ENCODE results near the gene PDZK1.
"Not testable (repeated sequence)": the region's sequence is repeated elsewhere in the genome, so short reads cannot be mapped to it uniquely, and the experiment has no call there.

Gene PDZK1

DNA sequence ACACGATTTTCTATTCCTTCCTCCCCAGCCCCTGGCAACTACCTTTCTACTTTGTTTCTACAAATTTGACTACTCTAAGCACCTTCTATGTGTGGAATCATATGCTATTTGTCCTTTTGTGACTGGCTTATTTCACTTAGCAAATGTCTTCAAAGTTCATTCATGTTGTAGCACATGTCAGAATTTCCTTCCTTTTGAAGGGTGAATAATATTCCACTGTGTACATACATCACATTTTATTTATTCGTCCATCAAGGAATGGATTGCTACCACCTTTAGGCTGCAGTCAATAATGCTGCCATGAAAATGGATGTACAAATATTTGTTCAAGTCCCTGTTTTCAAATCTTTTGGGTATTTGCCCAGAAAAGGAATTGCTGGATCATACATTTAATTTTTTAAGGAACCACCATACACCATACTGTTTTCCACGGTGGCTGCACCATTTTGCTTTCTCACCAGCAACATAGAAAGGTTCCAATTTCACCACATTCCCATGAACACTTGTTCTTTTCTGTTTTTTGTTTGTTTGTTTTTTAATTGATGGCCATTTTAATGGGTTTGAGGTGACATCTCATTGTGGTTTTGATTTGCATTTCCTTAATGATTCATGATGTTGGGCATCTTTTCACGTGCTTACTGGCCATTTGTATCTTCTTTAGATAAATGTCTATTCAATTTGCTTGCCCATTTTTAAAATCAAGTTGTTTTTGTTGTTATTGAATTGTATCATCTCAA lies 3.3 kb upstream of the PDZK1 start:
- DNase-seq (ENCODE audit: low read depth) = no peak

- no peak for DNase-seq (ENCODE audit: low read depth)
Observed at GRCh38 chr1:145708063-145708462, 895 bp upstream of the PDZK1 start.

GRCh38 chr1:145706086-145706664 lies 993 bp downstream of the PDZK1 start:
- DNase-seq (ENCODE audit: low read depth) = no peak

DNA sequence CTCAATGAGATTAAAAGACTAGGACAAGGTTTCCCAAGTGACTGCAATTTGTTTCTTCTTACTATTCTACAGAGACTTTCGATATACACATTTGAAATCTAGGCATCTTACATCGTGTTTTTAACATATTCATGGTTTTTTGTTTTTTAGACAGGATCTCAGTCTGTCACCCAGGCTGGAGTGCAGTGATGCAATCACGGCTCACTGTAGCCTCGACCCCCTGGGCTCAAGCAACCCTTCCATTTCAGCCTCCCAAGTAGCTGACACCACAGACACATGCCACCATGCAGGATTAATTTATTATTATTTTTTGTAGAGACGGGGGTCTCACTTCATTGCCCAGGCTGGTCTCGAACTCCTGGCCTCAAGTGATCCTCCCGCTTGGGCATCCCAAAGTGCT lies 1.5 kb downstream of the PDZK1 start:
- DNase-seq (ENCODE audit: low read depth) = no peak

DNA sequence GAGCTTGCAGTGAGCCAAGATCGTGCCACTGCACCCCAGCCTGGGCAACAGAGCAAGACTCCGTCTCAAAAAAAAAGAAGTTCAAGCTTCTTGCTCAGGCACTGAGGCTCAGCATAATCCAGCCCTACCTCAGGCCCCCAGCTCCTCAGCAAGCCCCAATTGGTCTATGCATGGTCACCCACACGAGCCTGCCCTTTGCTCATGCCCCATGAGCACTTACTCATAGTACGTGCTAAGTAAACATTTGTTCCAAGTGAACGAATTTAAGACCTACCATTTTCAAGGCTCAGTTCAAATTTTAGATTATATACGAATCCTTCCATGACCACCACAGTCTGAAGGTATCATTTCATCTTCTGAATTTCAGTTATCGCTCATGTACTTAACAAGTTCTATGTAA lies 4.3 kb downstream of the PDZK1 start:
- DNase-seq (ENCODE audit: low read depth) = no peak

GRCh38 chr1:145702052-145702451 lies 5.1 kb downstream of the PDZK1 start:
- no peak for DNase-seq (ENCODE audit: low read depth)

DNA sequence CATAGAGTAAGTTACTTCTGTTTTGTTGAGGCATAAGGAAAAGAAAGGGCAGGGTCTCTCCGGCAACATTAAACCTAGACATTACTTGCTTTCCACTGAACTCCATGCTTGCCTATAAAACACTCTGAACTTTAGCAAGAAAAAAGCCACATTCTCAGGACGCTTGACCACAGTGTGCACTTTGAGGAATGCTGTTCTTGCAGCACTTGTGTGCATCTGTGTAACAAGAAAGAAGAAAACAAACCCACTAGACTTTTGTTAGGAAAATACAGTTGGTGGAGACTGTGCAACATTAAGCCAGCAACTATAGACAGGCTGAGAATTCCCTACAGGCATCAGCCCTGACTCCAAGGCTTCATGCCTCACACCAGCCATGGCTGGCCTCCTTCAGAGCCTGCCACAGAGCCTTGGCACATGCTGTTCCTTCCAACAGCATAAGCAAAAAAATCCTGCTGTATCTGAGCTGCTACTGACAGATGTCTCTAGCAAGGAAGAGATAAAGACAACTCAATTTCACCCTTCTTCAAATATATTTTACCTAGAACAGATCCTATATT lies 5.8 kb downstream of the PDZK1 start:
- DNase-seq (ENCODE audit: low read depth) = no peak

DNA sequence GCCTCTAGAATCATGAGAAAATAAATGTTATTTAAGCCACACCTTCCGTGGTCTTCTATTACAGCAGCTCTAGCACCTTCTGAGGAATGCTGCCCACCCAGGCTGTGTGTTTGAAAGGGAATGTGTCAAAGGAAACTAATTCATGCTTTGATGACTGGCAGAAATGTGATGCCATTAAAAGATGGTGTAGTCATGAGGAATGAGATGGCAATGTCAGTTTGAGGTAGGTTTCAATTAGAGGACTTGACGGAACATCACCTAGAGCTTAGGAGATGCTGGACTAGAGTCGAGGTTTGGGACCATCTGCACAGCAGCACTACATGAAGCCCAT lies 10.6 kb downstream of the PDZK1 start:
- DNase-seq (ENCODE audit: low read depth) = no peak

- no peak for DNase-seq (ENCODE audit: low read depth)
Observed at GRCh38 chr1:145695821-145696629, 11.1 kb downstream of the PDZK1 start.

DNA sequence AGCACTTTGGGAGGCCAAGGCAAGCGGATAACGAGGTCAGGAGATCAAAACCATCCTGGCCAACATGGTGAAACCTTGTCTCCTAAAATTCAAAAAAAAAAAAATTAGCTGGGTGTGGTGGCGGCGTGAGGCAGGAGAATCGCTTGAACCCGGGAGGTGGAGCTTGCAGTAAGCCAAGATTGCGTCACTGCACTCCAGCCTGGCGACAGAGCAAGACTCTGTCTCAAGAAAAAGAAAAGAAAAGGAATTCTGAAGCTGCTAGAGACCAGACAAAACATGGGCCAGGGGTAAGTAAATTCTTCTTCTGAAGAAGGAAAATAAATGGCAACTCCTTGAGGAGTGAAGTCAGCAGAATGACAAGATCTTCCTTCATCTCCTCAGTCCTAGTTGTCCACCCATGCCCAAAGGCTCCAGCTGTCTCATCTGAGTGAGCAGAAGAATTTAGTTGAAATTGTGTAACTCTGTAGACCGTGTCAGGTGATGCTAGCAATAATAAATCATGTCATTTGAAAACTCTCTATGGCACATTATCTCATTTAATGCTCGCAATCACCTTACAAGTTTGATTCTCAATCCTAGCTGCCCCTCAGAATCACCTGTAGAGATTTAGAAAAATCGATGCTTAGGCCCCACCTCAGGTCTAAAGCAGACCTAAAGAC lies 14.3 kb downstream of the PDZK1 start:
- DNase-seq (ENCODE audit: low read depth) = no peak

DNA sequence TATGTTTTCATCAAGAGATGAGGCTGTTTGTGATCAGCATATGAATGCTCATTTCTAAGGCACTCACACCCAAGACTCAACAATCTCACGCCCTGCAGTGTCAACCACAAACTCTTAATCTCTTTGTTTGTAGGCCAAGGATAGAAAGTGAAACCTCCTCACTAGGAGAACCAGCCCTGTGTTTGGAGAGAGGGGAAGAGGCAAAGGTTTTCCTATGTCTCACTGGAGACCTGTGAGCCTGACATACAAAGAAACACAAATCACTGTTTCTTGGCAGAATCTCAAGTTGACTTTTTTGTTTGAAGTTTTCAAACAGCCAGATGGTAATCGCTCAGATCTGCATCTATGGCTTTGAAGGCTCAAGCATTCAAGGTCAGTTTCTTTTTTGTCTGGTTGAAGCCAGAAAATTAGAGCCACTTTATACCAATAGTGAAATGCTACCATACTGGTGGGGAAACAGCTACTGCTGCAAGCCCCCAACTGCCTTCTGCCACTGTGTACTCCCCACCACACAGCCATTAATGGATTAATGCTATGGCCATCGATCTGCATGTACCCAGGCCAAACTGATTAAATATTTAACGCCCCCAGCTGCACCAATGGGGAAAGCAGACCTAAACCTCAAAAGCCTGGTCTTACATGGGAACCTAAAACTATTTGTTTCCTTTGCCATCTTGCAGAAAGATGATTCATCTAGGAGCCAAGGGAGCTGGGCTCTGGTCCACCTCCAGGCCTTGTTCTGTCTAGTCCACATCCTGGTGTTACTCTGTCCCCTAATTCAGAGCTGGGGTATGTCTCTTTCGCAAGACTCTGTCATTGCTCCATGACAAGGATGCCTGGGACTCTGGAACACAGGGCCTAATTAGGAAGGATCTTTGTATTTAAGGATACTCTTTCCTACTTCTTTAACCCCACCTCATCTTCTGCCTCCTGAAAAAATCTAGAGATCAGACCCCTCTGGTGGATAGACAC lies 16.3 kb downstream of the PDZK1 start:
- peak; percentile 3 for DNase-seq (ENCODE audit: low read depth)

DNA sequence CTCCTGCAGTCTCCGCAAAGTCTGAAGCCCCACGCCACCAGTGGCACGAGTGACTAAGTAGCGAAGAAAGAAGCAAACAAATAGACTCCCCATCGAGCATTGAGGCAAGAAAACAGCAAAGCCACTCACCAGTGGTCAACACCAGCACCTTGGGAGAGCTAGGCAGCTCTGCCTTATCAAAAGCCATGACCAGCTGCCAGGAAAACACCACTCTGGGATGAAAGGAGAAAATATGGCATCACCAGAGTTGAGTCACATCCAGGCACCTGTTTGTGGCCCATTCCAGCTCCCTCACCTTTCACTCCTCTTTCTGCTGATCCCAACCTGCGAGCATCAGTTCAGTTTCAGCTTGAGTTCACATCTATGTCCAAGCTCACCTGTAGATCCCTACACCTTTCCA lies 17.2 kb downstream of the PDZK1 start:
- DNase-seq (ENCODE audit: low read depth) = no peak

- DNase-seq (ENCODE audit: low read depth) = no peak
Observed at GRCh38 chr1:145688924-145689323, 18.2 kb downstream of the PDZK1 start.

GRCh38 chr1:145688328-145688727 lies 18.8 kb downstream of the PDZK1 start:
- no peak for DNase-seq (ENCODE audit: low read depth)

DNA sequence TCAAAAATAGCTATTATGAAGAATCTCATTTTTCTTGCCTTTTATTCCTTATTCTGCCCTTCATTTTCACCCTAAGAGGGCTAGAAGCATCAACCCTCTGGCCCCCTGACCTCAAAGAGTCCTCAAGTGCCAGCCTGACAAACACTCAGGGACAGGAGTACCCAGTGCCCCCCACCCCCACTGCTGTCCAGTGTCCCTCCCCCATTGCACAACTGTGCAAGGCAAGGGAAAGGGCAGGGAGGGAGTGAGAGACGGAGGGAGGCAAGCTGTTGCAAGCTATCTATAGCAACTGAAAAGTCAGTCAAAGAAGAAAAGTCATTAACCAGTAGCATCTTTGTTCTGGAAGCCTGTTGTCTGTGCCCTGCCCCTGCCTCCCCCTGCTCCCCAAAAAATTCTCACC lies 21.1 kb downstream of the PDZK1 start:
- DNase-seq (ENCODE audit: low read depth) = not testable (repeated sequence)

- DNase-seq (ENCODE audit: low read depth) = not testable (repeated sequence)
Observed at GRCh38 chr1:145684858-145685257, 22.3 kb downstream of the PDZK1 start.

DNA sequence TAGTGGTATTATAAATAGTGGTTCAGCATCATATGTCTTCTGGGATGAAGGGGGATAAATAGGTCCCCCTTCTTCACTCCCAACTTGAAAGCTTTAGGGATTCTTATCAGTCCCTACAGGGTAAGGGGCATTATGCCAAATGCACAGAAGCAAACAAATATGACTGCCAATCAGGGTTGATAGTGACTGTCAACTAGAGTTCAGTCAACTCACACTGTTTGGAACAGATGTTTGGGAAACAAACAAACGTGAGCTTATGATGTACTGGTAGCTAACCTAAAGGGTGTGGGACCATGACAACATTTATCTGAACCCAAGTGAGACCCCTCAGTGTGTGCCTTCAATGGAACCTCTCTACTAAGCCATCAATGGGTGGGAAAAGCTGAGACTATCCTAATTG lies 34.0 kb downstream of the PDZK1 start:
- DNase-seq (ENCODE audit: low read depth) = not testable (repeated sequence)

GRCh38 chr1:145670995-145671745 lies 36.0 kb downstream of the PDZK1 start:
- DNase-seq (ENCODE audit: low read depth) = not testable (repeated sequence)

DNA sequence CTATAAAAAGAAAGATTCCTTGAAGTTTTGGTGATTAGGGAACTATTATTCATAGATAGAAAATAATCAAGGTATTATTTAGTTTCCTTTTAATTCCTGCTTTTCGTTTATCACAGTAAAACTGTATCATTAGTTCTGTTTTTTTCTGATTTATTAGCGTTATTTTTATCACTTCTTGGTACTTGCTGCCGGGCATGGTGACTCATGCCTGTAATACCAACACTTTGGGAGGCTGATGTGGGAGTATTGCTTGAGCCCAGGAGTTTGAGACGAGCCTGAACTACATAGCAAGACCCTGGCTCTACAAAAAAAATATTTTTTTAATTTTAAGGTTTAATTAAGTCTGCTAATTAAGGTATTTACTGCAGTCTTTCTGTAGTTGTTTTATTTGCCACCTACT lies 42.2 kb downstream of the PDZK1 start:
- DNase-seq (ENCODE audit: low read depth) = not testable (repeated sequence)

DNA sequence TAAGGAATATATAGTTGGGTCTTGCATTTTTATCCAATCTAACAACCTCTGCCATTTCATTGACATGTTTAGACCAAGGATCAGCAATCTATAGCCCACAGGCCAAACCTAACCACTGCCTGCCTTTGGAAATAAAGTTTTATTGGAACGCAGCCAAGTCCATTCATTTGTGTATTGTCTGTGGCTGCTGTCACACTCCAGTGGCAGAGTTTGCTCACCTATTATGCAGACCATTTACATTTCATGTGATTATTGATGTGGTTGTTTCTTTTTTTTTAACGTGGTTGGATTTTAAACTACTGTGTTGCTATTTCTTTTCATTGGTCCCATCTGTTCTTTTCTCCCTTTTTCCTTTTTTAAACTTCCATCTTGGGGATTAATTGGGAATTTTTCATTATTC lies 44.7 kb downstream of the PDZK1 start:
- not testable (repeated sequence) for DNase-seq (ENCODE audit: low read depth)
